Measurements from ENCODE around the gene MKNK2.

DNA sequence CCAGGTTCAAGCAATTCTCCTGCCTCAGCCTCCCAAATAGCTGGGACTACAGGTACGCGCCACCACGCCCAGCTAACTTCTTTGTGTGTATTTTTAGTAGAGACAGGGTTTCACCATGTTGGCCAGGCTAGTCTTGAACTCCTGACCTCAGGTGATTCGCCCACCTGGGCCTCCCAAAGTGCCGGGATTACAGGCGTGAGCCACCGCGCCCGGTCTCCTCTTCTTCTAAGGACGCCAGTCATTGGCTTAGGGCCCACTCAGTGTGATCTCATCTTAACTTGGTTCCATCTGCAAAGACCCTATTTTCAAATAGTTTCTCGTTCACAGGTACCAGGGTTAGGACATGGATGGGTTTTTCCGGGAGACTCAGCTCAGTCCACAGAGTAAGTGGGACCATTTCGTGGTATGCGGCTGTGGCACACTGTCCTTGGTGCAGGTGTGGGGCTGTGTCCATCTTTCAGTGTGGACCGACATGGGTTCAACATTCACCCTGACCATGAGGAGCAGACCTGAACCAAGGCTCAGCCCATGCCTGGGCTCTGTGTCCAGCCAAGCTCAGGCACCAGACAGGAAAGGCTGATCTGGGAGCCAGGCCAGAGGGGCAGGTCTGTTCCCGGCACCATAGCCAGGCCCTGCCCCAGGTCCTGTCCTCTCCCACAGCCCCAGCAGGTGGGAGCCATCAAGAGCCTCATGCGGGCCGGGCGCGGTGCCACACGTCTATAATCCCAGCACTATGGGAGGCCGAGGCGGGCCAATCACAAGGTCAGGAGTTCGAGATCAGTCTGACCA is 2.8 kb upstream of the MKNK2 start:
- TF ChIP-seq CTCF (IDR thresholded peaks at IDR 0.05) = no peak
- no peak for TF ChIP-seq EZH2 (IDR thresholded peaks at IDR 0.05; ENCODE audit: borderline replicate concordance, insufficient read depth, low read depth, low read length, poor library complexity, severe bottlenecking)

All from B cell (primary cell).